GM12874 (cell line): ENCODE measurements around the gene OR6Y1.

Experiments used
- CTCF ChIP-seq: IDR thresholded peaks from 2 replicates; pipeline ENCODE4 v1.5.1; 2011; ENCODE audit warnings: low read depth, mild to moderate bottlenecking, control low read depth, low read length, moderate library complexity; ENCODE audit not compliant: insufficient read depth

OR6Y1 gene

DNA sequence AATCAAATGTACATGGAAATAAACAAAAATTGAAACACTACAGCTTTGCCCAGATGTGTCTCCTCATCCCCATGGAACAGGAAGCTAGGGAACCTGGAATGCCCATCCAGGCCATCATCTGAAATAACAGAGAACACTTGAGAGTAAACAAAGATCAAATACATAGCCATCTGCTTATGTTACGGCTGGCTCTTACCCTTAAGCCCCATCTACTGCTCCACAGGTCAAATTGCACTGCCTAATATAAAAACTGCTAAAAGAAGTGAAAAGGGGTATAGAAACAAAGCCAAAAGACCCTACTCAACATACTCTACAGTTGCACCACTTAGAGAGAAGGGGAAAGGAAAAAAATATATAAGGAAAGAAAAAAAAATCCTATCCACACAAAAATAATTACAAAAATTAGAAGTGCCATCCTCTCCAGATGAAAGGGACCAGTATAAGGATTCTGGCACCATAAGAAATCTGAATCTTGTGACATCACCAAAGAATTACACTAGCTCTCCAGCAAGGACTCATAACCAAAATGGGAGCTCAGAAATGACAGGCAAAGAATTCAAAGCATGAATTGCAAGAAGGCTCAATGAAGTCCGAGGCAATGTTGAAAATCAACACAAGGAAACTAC, 26.9 kb downstream of the OR6Y1 start:
- peak; percentile 59 for TF ChIP-seq CTCF

DNA sequence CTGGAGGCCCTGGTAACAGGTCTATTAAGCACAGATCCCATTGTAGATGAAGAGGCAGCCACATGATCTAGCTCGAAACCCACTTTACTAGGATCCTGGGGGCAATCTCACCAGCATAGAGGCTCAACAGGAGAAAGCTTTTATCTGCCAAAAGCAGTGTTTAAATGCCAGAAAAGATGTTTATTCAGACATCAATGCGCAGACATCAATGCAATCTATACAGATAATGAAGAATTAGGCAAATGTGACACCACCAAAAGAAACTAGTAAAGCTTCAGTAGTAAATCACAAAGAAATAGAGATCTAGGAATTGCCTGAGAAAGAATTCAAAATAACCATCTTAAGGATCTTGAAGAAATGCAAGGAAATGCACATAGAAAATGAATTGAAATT, 32.5 kb downstream of the OR6Y1 start:
- no peak for TF ChIP-seq CTCF

DNA sequence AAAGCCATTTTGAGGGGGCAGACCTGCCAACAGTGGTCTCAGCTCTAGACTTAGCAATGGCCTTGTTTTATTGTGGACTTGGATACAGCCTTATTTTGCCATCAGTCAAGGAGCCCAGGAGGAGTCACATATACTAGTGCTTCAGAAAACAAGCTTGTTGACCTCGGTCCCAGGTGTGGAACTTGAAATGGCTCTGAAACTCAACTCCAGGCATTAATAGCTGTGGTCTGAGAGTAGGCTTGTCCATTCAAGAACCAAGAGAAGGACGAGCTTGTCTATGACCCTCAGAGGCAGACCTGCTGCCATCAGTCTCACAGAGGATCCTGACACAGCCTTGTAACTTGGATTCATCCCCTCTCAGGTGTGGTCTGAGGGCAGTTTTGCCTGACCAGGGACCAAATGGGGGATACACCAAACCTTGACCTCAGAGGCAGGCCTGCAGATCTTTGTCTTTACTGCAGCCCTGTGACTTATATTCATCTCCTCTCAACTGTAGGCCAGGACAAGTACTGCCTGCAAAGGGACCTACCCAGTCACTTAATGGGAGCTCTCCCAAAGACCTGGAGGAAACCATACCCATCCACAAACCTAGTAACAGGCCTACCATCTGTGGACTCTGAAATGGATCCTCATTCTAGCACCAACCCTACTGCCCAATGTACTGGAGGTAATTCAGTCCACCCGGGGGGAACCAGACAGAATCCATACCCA, 33.1 kb downstream of the OR6Y1 start:
- no peak for TF ChIP-seq CTCF

- TF ChIP-seq CTCF: no peak
Observed at GRCh38 chr1:158520021-158520420, 34.2 kb downstream of the OR6Y1 start.

DNA sequence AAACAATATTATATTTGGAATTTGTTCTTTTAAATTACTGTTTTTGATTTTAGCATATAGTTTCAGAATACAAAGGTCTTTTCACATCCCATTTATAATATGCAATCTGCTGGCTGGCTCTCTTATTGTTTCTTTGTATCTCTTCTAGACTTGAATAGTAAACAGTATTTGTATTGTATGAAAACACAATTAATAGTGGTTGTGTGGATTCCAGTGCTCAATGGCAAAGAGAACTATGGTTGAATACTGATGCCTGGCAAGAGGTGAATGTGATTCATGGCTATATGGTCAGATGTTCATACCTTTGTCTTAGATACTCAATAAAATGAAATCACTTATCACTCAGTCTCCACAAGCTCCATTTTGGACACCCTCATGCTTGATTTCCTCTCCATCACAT, 37.2 kb downstream of the OR6Y1 start:
- no peak for TF ChIP-seq CTCF

- TF ChIP-seq CTCF: no peak
Observed at GRCh38 chr1:158509471-158510156, 44.6 kb downstream of the OR6Y1 start.

DNA sequence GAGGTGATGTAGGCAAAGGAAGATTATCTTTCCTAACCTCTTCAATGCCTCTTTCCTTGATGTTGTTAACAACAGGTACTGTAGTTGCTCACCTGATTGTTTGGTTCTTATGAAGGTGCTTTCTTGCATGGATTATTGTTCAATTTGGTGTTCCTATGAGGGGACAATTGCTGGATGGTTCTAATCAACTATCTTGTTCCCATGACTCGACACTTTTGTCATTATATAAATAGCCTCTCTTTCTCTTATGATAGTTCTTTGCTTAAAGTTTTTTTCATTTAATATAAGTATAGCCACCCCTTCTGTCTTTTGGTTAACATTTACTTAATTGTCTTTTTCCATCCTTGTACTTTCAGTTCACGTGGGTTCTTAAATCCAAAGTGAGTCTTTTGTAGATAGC, 46.7 kb downstream of the OR6Y1 start:
- no peak for TF ChIP-seq CTCF
